Karpas-422 (cell line): ENCODE data around the gene TRAPPC3. TPM values are rescaled to one million over a fixed set of nuclear protein-coding genes. Genes with fewer than 3 reads are reported as not detected.

ENCODE experiments used
- DNase-seq: peaks from one replicate; pipeline ENCODE4 v3.0.0-alpha.2; 2015
- H2AFZ ChIP-seq: fragments of 200-600 bp; sonication (generic); 2 replicates; pipeline ENCODE4 v1.6.1; 2014; ENCODE audit warnings: antibody characterized with exemption, low read length, mixed read lengths
- H3K27ac ChIP-seq: fragments of 200-600 bp; sonication (generic); 2 replicates; pipeline ENCODE4 v1.5.1; 2014; ENCODE audit warnings: mild to moderate bottlenecking, low read length, moderate library complexity
- H3K27me3 ChIP-seq: fragments of 200-600 bp; sonication (generic); 2 replicates; pipeline ENCODE4 v1.6.1; 2014; ENCODE audit warnings: low read length, mixed read lengths
- H3K36me3 ChIP-seq: fragments of 200-600 bp; sonication (generic); 2 replicates; pipeline ENCODE4 v1.6.1; 2014; ENCODE audit warnings: low read length, mixed read lengths; ENCODE audit not compliant: insufficient read depth
- H3K4me1 ChIP-seq: fragments of 200-600 bp; sonication (generic); 2 replicates; pipeline ENCODE4 v1.6.1; 2014; ENCODE audit warnings: mild to moderate bottlenecking, low read length, mixed read lengths
- H3K4me2 ChIP-seq: fragments of 200-600 bp; sonication (generic); 2 replicates; pipeline ENCODE4 v1.6.1; 2014; ENCODE audit warnings: low read length, low read depth, mild to moderate bottlenecking; ENCODE audit not compliant: poor library complexity, severe bottlenecking
- H3K4me3 ChIP-seq: fragments of 200-600 bp; sonication (generic); 2 replicates; pipeline ENCODE4 v1.5.1; 2014; ENCODE audit warnings: mild to moderate bottlenecking, antibody characterized with exemption, low read length, mixed read lengths
- H3K79me2 ChIP-seq: fragments of 200-600 bp; sonication (generic); 2 replicates; pipeline ENCODE4 v1.6.1; 2014; ENCODE audit warnings: mild to moderate bottlenecking, low read length, mixed read lengths
- H3K9ac ChIP-seq: fragments of 200-600 bp; sonication (generic); 2 replicates; pipeline ENCODE4 v1.6.0; 2014; ENCODE audit warnings: low read length
- H3K9me2 ChIP-seq: fragments of 200-600 bp; sonication (generic), shearing (Covaris generic); replicated peaks from 2 replicates; pipeline ENCODE4 v1.6.0; 2014; ENCODE audit warnings: mild to moderate bottlenecking, low read length, moderate library complexity; ENCODE audit not compliant: insufficient read depth
- H3K9me3 ChIP-seq: fragments of 300-700, 200-600 bp; sonication (generic); 2 replicates; pipeline ENCODE4 v1.6.1; 2014; ENCODE audit warnings: low read length, mixed read lengths
- H4K20me1 ChIP-seq: fragments of 200-600 bp; sonication (generic); 2 replicates; pipeline ENCODE4 v1.6.1; 2014; ENCODE audit warnings: mild to moderate bottlenecking, antibody characterized with exemption, low read length, low read depth; ENCODE audit not compliant: insufficient read depth
- total RNA-seq: library from RNA; depleted of rRNA; stranded (reverse); fragments of >200 nt; shearing (Covaris generic); gene quantifications from 2 replicates; pipeline ENCODE4 v1.2.3, GENCODE V29; 2014; ENCODE audit warnings: low replicate concordance

Gene TRAPPC3
- total RNA-seq, 1 experiment from 2014 or later: 46.7 TPM

GRCh38 chr1:36157973-36158826 is 8.9 kb upstream of the TRAPPC3 start:
- H3K79me2 ChIP-seq: peaks cover 70% of the 10 kb centered on the region
- no peak overlapping the region for H2AFZ ChIP-seq
- peaks cover 67% of the 10 kb centered on the region for H3K4me1 ChIP-seq
- no peaks in the 10 kb centered on the region for H3K9me3 ChIP-seq
- H3K4me3 ChIP-seq: peak overlapping the region; percentile 98
- H3K4me2 ChIP-seq: peak overlapping the region; percentile 92
- H3K9me2 ChIP-seq: no peaks in the 10 kb centered on the region
- no peak for DNase-seq
- peak overlapping the region; percentile 81 for H3K27ac ChIP-seq
- 0 out of 2 replicates have a peak, but pooled peaks cover 6% of the 10 kb centered on the region for H3K36me3 ChIP-seq
- H3K9ac ChIP-seq: peak overlapping the region; percentile 99
- H3K27me3 ChIP-seq: no peaks in the 10 kb centered on the region
- peaks cover 18% of the 10 kb centered on the region for H4K20me1 ChIP-seq

DNA sequence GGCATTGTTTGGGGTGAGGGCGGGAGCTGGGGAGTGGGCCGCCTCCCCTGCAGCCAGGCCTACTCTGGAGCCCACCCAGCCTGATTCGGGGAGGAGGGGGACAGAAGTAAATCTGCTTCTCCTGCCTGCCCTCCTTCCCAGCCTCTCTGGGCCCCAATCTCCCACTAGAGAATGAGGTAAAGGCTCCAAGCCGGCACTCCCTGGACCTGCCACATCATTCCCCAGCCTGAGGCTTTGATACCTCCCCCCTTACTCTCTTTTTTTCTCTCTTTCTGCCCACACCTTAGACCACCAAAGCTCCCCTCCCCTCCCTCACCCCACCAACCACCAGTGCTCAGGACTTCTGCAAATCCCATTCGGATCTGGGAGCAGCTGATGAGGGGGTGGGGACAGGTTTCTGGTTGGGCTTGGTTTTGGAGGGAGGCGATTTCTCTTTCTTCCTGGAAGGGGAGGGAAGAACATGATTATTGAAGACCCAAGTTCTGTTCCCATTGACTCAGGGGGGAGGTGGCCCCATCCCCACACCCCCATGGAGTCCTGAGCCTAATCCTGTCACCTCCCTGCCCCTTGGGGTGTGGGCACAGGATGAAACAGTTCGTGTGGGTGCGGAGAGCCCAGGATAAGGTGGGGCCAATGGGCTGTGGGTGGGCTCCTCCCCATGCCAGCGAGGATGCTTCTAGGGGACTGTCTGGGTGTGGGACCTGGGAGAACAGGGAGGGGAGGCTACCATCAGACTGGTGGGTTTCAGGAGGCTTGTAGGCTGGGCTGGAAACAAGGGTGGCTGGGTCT is 8.0 kb upstream of the TRAPPC3 start:
- H3K9me2 ChIP-seq: no peaks in the 10 kb centered on the region
- peaks cover 61% of the 10 kb centered on the region for H3K79me2 ChIP-seq
- no peak for DNase-seq
- H3K9me3 ChIP-seq: no peaks in the 10 kb centered on the region
- H3K36me3 ChIP-seq: 0 out of 2 replicates have a peak, but pooled peaks cover 6% of the 10 kb centered on the region
- H3K9ac ChIP-seq: peak overlapping the region; percentile 99
- no peak overlapping the region for H2AFZ ChIP-seq
- H4K20me1 ChIP-seq: peaks cover 18% of the 10 kb centered on the region
- H3K27ac ChIP-seq: peak overlapping the region; percentile 81
- peak overlapping the region; percentile 92 for H3K4me2 ChIP-seq
- H3K27me3 ChIP-seq: no peaks in the 10 kb centered on the region
- peaks cover 58% of the 10 kb centered on the region for H3K4me1 ChIP-seq
- H3K4me3 ChIP-seq: peak overlapping the region; percentile 98

DNA sequence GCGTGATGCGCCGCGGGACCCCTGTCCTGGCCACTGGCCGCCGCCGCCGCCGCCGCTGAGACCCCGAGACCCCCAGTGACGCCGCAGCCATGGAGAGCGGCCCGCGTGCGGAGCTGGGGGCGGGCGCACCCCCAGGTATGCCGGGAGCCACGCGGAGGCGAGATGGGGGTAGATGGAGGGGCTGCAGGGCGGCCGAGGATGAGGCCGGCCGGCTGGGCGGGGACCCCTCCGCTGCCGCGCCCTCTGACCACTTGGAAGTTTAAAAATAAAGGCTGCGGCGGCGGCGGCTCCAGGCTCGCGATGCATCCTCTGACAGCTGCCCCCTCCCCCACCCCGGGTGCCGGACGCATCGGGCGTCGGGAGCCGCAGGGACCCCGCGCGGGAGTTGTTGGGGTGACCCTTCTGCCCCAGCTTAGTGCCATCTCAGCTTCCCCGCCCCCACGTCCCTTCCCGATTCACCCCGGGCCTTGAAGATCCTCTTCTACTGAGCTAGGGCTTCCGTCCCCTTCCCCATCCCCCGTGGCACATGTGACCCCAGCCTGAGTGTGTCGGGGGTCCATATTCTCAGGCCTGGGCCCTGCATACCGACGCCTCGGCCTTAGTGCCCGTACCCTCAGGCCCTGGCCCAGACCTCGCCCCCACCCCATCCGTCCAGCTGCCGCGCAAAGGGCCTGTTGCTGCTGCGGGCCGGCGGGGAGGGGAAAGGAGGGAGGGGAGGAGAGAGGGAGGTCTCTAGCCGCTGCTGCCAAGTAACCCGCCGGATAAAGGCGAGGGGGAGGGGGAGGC is 7.2 kb upstream of the TRAPPC3 start:
- H3K27me3 ChIP-seq: no peaks in the 10 kb centered on the region
- no peaks in the 10 kb centered on the region for H3K9me2 ChIP-seq
- H3K27ac ChIP-seq: peak overlapping the region; percentile 81
- H3K9me3 ChIP-seq: no peaks in the 10 kb centered on the region
- H3K4me2 ChIP-seq: peak overlapping the region; percentile 92
- peak overlapping the region; percentile 98 for H3K4me3 ChIP-seq
- peak overlapping the region; percentile 99 for H3K9ac ChIP-seq
- peak; percentile 81 for DNase-seq
- H3K36me3 ChIP-seq: 0 out of 2 replicates have a peak, but pooled peaks cover 6% of the 10 kb centered on the region
- peaks cover 18% of the 10 kb centered on the region for H4K20me1 ChIP-seq
- peaks cover 54% of the 10 kb centered on the region for H3K79me2 ChIP-seq
- peak overlapping the region; percentile 31; the same call in 1 of the 2 replicates for H2AFZ ChIP-seq
- peaks cover 57% of the 10 kb centered on the region for H3K4me1 ChIP-seq

- peaks cover 57% of the 10 kb centered on the region for H3K4me1 ChIP-seq
- H4K20me1 ChIP-seq: peaks cover 18% of the 10 kb centered on the region
- 0 out of 2 replicates have a peak, but pooled peaks cover 6% of the 10 kb centered on the region for H3K36me3 ChIP-seq
- peaks cover 45% of the 10 kb centered on the region for H3K79me2 ChIP-seq
- no peaks in the 10 kb centered on the region for H3K27me3 ChIP-seq
- H3K9me2 ChIP-seq: no peaks in the 10 kb centered on the region
- peak within 1 kb of the TSS; percentile 93 for H2AFZ ChIP-seq
- peak within 1 kb of the TSS; percentile 99 for H3K9ac ChIP-seq
- H3K4me3 ChIP-seq: peak within 1 kb of the TSS; percentile 98
- peak within 1 kb of the TSS; percentile 98 for H3K4me2 ChIP-seq
- H3K27ac ChIP-seq: peak within 1 kb of the TSS; percentile 81
- no peaks in the 10 kb centered on the region for H3K9me3 ChIP-seq
- peak; percentile 92 for DNase-seq
Observed at GRCh38 chr1:36155408-36156328, 6.4 kb upstream of the TRAPPC3 start, which contains the start of gene MAP7D1. Gene MAP7D1 (plus strand): TSS chr1:36156160. CDS start chr1:36156418, 258 bp downstream.

GRCh38 chr1:36154765-36155407 is 5.6 kb upstream of the TRAPPC3 start:
- peaks cover 37% of the 10 kb centered on the region for H3K79me2 ChIP-seq
- peaks cover 57% of the 10 kb centered on the region for H3K4me1 ChIP-seq
- H3K9ac ChIP-seq: peak overlapping the region; percentile 99
- H3K27me3 ChIP-seq: no peaks in the 10 kb centered on the region
- peak overlapping the region; percentile 93; the same call in 1 of the 2 replicates for H2AFZ ChIP-seq
- DNase-seq: no peak
- H3K36me3 ChIP-seq: 0 out of 2 replicates have a peak, but pooled peaks cover 6% of the 10 kb centered on the region
- H3K9me3 ChIP-seq: no peaks in the 10 kb centered on the region
- peak overlapping the region; percentile 98 for H3K4me3 ChIP-seq
- H3K27ac ChIP-seq: no peak overlapping the region; the same call in 1 of the 2 replicates
- H4K20me1 ChIP-seq: peaks cover 18% of the 10 kb centered on the region
- H3K9me2 ChIP-seq: no peaks in the 10 kb centered on the region
- H3K4me2 ChIP-seq: peak overlapping the region; percentile 98

DNA sequence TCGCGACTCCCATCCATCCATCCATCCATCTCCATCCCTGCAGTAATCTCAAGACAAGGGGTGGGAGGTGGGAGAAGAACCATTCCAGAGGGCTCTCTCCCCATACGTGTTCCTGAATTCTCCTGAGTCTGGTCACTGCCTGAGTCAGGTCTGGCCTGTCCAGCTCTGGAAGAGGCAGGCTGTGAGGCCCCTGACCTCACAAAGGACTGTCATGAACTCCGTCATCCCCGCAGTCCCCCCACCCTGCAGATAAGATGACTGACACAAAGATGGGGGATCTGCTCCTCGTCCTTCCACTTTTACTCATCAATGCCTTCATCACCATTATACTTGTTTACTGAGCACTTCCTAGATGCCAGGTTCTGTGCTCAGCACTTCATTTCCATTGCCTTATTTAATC is 5.0 kb upstream of the TRAPPC3 start:
- peaks cover 15% of the 10 kb centered on the region for H4K20me1 ChIP-seq
- H3K36me3 ChIP-seq: 0 out of 2 replicates have a peak, but pooled peaks cover 5% of the 10 kb centered on the region
- no peaks in the 10 kb centered on the region for H3K27me3 ChIP-seq
- H3K4me2 ChIP-seq: no peak overlapping the region
- no peak overlapping the region for H3K4me3 ChIP-seq
- H3K79me2 ChIP-seq: peaks cover 32% of the 10 kb centered on the region
- no peaks in the 10 kb centered on the region for H3K9me2 ChIP-seq
- H2AFZ ChIP-seq: no peak overlapping the region
- peaks cover 54% of the 10 kb centered on the region for H3K4me1 ChIP-seq
- H3K27ac ChIP-seq: no peak overlapping the region
- DNase-seq: no peak
- no peaks in the 10 kb centered on the region for H3K9me3 ChIP-seq
- no peak overlapping the region for H3K9ac ChIP-seq
